ENCODE results near the gene MPPED1.

Gene MPPED1

DNA sequence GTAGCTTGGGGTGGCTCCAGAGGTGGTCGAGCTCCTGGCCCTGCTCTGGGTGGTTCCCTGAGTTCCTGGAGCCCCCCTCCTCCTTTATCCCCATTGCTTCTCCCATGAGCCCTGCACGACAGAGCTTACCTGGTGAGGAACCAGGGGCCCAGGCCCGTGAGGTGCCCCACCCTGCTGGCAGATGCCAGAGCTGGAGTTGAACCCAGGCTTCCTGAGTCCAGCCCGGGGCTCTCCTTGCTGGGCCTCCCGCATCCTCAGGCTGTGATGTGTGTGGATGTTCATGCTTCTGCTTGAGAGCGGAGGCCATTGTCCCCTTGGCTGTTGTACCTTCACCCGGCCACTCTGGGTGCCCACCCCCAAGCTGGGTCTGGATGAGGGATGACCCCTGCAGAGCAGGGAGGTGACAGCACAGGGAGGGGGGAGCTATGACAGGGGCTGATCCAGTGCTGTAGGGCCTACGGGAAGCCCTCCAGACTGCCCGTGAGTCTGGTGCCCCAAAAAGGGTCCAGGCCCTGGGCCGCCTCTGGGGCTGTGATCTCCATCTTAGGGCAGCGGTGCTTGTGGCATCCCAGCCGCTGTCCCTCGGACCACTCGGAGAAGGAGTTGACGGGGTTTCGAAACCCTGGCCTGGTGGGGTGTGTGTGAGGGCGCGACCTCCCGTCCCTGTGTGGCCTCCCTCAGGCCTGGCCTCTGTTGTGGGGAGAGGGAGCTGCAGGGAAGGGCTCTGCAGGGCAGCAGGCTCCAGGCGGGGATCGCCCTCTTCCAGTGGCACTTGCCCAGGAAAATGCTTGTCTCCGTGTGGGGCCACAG is 14.4 kb downstream of the MPPED1 start:
- Histone ChIP-seq H3K27ac (no peak overlapping the region), H3K4me3 (no peak overlapping the region)
- TF ChIP-seq, protein P1, sequence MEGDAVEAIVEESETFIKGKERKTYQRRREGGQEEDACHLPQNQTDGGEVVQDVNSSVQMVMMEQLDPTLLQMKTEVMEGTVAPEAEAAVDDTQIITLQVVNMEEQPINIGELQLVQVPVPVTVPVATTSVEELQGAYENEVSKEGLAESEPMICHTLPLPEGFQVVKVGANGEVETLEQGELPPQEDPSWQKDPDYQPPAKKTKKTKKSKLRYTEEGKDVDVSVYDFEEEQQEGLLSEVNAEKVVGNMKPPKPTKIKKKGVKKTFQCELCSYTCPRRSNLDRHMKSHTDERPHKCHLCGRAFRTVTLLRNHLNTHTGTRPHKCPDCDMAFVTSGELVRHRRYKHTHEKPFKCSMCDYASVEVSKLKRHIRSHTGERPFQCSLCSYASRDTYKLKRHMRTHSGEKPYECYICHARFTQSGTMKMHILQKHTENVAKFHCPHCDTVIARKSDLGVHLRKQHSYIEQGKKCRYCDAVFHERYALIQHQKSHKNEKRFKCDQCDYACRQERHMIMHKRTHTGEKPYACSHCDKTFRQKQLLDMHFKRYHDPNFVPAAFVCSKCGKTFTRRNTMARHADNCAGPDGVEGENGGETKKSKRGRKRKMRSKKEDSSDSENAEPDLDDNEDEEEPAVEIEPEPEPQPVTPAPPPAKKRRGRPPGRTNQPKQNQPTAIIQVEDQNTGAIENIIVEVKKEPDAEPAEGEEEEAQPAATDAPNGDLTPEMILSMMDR (IDR thresholded peaks at IDR 0.05) = no peak
- no peak for DNase-seq (ENCODE audit: low spot score)

DNA sequence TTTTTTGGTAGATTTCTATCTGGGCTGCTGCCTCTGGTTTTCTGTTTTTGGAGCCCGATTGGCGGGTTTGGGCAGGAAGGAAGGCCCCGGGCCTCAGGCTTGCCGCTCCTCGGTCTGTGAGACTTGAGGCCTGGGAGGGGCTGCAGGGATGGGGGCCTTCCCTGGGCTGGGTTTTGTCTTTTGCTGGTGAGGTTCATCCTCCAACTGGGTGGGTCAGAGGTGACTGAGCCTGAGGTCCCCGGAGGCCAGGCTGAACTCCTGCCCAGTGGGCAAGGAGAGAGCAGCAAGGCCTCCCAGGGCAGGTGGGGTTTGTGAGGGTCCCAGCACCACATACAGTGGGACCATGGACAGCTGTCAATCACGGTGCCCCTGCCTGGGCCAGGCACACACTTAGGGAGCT is 15.0 kb downstream of the MPPED1 start:
- no peak for DNase-seq (ENCODE audit: low spot score)
- Histone ChIP-seq H3K27ac (no peak overlapping the region), H3K4me3 (no peak overlapping the region)
- TF ChIP-seq, protein P1 (IDR thresholded peaks at IDR 0.05) = no peak

DNA sequence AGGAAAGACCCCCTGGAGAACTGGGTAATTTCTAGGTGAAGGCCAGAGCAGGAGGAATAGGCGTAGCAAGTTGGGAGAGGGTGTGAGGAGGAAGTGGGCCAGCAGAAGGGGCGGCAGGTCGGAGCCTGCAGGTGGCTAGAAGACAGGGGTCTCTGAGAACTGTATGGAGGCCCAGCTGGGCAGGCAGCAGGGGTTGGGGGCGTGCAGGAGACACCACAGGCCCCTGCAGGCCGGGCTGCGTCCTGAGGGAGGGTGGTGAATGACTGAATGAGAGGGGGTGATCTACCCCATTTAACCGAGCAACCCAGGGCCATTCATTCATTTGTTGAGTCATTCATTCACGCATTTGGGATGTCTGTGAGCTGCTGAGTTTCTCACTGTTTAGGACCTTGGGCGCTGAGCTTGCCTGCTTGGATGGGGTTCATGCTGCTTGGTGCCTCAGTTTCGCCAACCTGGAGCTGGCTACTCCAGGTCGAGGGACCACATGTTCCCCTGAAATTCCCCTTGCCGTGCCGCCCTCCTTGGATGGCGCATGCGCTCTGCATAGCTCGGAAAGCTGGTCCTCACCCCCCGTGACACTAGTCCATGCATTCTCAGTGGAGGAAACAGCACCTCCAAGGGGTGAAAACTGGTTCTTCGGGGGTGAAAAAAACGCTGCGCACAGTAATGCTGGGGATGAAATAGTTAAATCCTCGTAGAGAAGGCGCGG is 15.6 kb downstream of the MPPED1 start:
- TF ChIP-seq, protein P1 (IDR thresholded peaks at IDR 0.05) = no peak
- H3K27ac ChIP-seq = no peak overlapping the region

DNA sequence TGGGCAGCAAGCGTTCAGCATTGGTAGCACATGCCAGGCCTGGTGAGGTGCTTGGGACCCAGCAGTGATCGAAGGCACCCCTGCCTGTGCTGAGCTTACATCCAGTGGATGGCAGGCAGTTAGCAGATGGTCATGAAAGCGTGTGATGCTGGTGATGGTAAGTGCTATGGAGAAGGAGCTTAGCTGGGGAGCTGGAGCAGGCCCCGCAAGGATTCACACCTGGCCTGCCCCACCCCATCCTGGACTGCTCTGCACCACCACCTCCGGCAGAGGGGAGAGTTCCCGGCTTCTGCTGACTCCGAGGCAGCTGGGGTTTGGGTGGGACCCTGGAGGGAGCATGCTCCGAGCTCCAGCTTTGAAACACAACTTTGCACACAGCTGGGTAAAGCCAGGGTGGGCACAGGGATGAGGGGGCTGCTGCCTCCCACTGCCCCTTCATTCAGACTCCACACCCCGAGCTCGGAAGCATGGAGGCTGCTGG is 16.2 kb downstream of the MPPED1 start:
- TF ChIP-seq, protein P1 (IDR thresholded peaks at IDR 0.05) = no peak
- no peak overlapping the region for H3K27ac ChIP-seq
- no peak for DNase-seq (ENCODE audit: low spot score)
- no peak overlapping the region for H3K4me3 ChIP-seq

More for the DNA sequence above, 15.6 kb downstream of the MPPED1 start:
- no peak overlapping the region for H3K4me3 ChIP-seq
- no peak for DNase-seq (ENCODE audit: low spot score)

DNA sequence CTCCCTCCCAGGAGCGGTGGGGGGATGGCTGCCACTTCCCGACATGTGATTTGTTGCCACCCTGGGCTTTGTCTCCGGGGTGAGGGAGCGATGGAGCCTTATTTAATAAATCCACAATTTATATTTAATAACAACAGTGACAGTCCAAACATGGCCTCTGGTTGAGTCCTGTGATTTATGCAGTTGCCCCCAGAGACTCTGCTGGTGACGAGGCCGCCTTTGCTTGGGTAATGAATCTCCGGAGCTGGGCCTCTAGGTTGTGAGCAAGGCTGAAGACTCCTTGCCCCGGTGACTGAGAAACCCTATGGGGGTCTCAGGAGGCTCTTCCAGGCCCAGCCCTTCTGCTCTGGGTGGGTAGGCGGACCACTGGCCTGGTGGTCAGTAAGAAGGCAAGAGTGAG is 16.7 kb downstream of the MPPED1 start:
- TF ChIP-seq, protein P1 (IDR thresholded peaks at IDR 0.05) = no peak
- DNase-seq (ENCODE audit: low spot score) = no peak
- Histone ChIP-seq H3K4me3 (no peak overlapping the region), H3K27ac (no peak overlapping the region)

DNA sequence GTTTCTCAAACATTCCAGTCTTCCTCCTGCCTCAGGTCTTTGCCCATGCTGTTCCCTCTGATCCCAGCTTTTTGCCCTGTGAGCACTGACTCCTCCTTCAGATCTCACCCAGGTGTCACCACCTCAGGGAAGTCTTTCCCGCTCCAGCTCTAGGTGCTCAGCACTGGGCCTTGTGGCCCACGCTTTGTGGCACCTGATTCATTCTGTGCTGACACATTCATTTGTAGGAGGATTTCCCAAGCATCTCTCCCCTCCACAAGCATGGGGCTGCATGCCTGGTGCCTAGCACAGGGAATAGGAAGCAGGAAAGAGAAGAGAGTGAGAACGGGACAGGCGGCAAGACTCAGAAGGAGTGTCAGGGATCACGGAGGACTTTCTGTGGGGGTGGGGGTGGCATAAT is 17.6 kb downstream of the MPPED1 start:
- TF ChIP-seq, protein P1 (IDR thresholded peaks at IDR 0.05) = no peak
- Histone ChIP-seq H3K27ac (no peak overlapping the region), H3K4me3 (no peak overlapping the region)
- DNase-seq (ENCODE audit: low spot score) = no peak

Measured in coronary artery (tissue), 2 donors.